Mucosa of stomach (tissue), 1 donor: ENCODE data around the gene ALKBH2.

Experiments used
- H3K27me3 ChIP-seq: one replicate; pipeline ENCODE4 v1.7.0; 2013; ENCODE audit warnings: mild to moderate bottlenecking, low read length; ENCODE audit not compliant: control insufficient read depth, insufficient read depth
- H3K36me3 ChIP-seq: one replicate; pipeline ENCODE4 v1.7.0; 2013; ENCODE audit warnings: low read length; ENCODE audit not compliant: control insufficient read depth, insufficient read depth
- H3K4me1 ChIP-seq: one replicate; pipeline ENCODE4 v1.7.0; 2013; ENCODE audit warnings: mild to moderate bottlenecking, low read length; ENCODE audit not compliant: control insufficient read depth, insufficient read depth
- H3K4me3 ChIP-seq: one replicate; pipeline ENCODE4 v1.7.0; 2013; ENCODE audit warnings: low read length
- H3K9ac ChIP-seq: one replicate; pipeline ENCODE4 v1.7.0; 2013; ENCODE audit warnings: mild to moderate bottlenecking, low read length, moderate library complexity
- H3K9me3 ChIP-seq: one replicate; pipeline ENCODE4 v1.7.0; 2013; ENCODE audit warnings: mild to moderate bottlenecking, low read length, moderate library complexity; ENCODE audit not compliant: control insufficient read depth
- donor health status: Pancreatic carcinoma.

ALKBH2 gene

DNA sequence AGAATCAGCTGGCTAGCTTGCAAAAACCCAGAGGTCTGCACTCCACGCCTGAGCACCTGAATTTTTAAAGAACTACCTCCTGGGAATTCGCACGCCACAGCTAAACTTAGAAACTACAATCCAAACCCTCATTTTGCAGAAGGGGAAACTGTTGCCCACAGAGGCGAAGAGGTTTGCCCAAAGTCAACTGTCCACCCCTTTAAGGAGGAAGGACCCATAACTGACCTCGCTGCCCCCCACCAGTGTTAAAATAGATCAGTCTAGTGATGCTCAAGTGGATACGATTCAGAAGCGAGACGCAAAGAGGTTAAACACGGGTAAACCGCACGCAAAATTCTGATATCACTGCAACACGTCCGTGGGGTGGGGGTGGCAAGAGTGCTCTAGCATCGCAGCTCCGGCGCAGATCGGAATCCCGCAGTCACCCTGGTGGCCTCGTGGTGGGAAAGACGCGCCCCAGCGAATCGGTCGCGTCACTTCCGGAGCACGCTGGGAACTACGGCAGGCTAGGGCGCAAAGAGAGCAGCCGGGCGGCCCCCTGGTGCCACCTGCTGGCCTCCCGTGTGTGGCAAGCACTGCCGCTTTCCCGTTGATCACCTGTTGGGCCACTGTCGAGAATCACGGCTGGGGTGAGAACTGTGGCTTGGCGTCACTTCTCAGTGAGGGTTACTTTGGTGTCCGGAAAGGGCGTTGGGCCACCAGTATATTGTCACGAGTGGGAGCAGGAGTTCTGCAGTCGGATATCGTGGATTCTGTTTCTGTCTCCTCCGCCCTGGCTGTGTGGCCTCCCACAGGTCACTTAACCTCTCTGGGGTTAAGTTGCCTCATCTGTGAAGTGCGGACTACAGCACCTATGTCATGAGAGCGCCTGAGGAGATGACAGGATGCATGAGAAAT is at the start of gene ALKBH2:
TSS of gene ALKBH2 (minus strand) at position 451 of the 897 bp plus-strand sequence. CDS start 686 bp downstream, outside the sequence.
- Histone ChIP-seq H3K36me3 (no peaks in the 10 kb centered on the region), H3K9me3 (no peaks in the 10 kb centered on the region), H3K4me3 (peak within 1 kb of the TSS; percentile 56), H3K9ac (peak within 1 kb of the TSS; percentile 51), H3K4me1 (peaks cover 21% of the 10 kb centered on the region), H3K27me3 (no peaks in the 10 kb centered on the region)

DNA sequence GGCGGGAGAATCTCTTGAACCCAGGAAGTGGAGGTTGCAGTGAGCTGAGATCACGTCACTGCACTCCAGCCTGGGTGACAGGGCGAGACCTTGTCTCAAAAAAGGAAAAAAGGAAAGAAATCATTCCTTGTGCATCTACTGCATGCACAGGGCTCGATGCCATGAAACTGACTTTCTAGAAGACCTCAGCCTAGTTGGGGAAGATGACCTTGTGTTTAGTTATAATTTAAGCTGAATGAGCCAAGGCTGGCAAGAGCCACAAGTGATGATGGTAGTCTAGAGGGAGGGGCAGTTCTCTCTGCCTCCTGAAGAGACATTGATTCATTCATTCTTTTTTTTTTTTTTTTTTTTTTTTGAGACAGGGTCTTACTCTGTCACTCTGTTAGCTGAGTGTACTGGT is 47.3 kb upstream of the ALKBH2 start:
- no peaks in the 10 kb centered on the region for H3K27me3 ChIP-seq
- H3K4me3 ChIP-seq, result no peak overlapping the region
- H3K36me3 ChIP-seq, result no peaks in the 10 kb centered on the region
- H3K9ac ChIP-seq, result no peak overlapping the region
- peaks cover 16% of the 10 kb centered on the region for H3K4me1 ChIP-seq
- no peaks in the 10 kb centered on the region for H3K9me3 ChIP-seq

DNA sequence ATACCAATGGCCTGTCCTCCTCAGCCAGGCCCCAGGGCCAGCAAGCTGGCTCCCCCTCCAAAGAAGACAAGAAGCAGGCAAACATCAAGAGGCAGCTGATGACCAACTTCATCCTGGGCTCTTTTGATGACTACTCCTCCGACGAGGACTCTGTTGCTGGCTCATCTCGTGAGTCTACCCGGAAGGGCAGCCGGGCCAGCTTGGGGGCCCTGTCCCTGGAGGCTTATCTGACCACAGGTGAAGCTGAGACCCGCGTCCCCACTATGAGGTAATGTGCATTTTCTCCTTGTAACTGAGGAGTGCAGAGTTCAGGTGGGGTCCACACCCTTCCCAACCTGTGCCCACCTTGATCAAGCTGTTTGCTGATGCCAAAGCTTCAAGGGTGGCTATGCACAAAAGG is 46.5 kb upstream of the ALKBH2 start:
- H3K27me3 ChIP-seq, result no peaks in the 10 kb centered on the region
- H3K36me3 ChIP-seq, result no peaks in the 10 kb centered on the region
- no peak overlapping the region for H3K4me3 ChIP-seq
- H3K9me3 ChIP-seq, result no peaks in the 10 kb centered on the region
- peaks cover 11% of the 10 kb centered on the region for H3K4me1 ChIP-seq
- H3K9ac ChIP-seq, result no peak overlapping the region

DNA sequence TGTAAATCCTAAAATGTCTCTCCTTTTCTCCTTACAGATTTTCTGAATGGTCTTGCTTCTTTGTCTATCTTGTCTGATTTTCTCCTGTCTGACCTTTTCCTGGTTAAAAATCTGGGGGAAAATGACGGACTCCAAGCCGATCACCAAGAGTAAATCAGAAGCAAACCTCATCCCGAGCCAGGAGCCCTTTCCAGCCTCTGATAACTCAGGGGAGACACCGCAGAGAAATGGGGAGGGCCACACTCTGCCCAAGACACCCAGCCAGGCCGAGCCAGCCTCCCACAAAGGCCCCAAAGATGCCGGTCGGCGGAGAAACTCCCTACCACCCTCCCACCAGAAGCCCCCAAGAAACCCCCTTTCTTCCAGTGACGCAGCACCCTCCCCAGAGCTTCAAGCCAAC is 46.1 kb upstream of the ALKBH2 start:
- Histone ChIP-seq H3K4me3 (no peak overlapping the region), H3K36me3 (no peaks in the 10 kb centered on the region), H3K9ac (no peak overlapping the region), H3K4me1 (peaks cover 8% of the 10 kb centered on the region), H3K9me3 (no peaks in the 10 kb centered on the region), H3K27me3 (no peaks in the 10 kb centered on the region)

DNA sequence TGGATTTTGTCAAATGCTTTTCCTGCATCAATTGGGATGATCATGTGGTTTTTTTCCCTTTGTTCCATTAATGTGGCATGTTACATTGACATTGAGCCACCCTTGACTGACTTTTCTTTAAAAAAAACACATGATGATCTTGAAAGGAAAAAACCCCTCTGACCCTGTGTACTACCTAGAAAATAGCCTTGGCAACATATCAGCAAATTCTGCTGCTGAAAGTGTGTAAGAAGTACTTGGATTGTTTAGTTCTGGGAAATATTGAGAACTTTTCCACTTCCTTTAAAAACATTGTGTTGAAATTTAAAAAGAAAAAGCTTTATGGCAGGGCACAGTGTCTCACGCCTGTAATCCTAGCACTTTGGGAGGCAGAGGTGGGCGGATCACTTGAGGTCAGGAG is 43.8 kb upstream of the ALKBH2 start:
- Histone ChIP-seq H3K9me3 (no peaks in the 10 kb centered on the region), H3K9ac (no peak overlapping the region), H3K4me1 (no peaks in the 10 kb centered on the region), H3K27me3 (no peaks in the 10 kb centered on the region), H3K36me3 (no peaks in the 10 kb centered on the region), H3K4me3 (no peak overlapping the region)

DNA sequence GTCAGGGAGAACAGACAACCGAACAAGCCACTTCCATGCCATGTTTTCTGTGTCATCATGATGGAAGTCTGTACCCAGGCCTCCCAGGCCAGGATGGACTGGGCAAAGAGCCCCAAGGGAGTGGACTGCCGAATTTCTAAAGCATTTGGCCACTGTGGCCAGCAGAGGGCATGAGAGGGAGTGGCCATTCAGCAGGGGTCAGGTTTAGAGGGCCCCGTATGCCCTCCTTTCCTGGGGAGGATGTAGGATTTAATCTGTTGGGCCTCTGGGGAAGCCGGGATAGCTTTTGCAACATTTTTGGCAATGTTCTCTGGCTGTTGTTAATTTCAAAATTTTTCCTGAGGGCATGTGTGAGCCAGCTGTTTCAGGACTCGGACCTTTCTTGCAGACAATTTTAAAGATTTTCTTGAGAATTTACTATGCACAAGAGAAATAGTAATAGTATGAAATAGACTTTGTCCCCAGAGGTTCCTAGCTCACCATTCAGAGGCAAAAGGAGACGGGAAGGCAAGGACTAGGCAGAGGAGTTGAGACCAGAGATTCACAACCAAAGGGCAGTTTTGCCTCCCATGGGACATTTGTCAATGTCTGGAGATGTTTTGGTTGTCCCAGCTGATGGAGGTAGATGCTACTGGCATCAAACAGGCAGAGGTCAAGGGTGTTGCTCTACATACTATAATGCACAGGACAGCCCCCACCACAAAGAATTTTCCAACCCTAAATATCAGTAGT is 41.1 kb upstream of the ALKBH2 start:
- Histone ChIP-seq H3K9me3 (no peaks in the 10 kb centered on the region), H3K4me3 (no peak overlapping the region), H3K27me3 (no peaks in the 10 kb centered on the region), H3K9ac (no peak overlapping the region), H3K4me1 (no peaks in the 10 kb centered on the region), H3K36me3 (no peaks in the 10 kb centered on the region)

DNA sequence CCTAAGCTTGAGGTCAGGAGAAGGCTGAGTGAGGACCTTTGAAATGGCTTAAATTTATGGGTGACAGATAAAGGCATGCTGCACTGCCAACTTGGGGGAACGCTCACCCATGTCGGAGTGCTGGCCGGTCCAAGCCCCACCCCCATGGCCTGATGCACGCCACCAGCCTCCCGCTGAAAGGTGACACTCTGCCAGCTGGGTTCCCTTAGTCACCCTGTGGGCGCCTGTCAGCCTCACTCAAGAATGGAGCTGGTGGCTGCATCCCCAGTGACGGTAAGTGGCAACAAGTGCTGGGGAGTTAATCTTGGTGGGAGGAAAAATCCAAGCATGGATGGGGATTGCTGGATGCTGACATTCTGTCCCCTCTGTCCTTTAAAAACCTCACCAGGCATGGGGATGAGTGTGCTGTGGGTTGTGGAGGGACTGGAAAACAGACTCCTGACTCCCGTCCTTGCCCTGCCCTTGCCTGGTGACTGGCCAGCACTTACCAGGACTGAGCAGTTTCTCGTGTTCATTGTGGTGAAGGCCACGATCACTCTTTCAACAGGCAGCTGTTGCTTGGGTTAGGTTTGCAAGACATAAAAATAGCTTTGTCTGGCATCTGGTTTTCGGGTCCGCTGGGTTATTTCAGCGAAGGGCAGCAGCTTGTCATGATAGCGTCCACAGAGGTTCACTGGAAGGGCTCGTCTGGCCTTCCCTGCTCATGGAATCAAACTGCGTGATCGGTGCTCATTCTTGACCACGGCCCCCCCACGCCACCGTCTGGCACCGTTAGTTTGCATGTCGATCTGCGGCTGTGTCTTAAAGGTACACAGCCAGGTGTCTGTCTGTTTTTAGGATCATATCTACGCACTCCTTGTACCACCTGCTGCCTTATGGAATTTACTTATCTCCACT is 38.1 kb upstream of the ALKBH2 start:
- H3K27me3 ChIP-seq, result no peaks in the 10 kb centered on the region
- no peaks in the 10 kb centered on the region for H3K4me1 ChIP-seq
- no peak overlapping the region for H3K4me3 ChIP-seq
- H3K9me3 ChIP-seq, result no peaks in the 10 kb centered on the region
- H3K36me3 ChIP-seq, result no peaks in the 10 kb centered on the region
- H3K9ac ChIP-seq, result no peak overlapping the region

DNA sequence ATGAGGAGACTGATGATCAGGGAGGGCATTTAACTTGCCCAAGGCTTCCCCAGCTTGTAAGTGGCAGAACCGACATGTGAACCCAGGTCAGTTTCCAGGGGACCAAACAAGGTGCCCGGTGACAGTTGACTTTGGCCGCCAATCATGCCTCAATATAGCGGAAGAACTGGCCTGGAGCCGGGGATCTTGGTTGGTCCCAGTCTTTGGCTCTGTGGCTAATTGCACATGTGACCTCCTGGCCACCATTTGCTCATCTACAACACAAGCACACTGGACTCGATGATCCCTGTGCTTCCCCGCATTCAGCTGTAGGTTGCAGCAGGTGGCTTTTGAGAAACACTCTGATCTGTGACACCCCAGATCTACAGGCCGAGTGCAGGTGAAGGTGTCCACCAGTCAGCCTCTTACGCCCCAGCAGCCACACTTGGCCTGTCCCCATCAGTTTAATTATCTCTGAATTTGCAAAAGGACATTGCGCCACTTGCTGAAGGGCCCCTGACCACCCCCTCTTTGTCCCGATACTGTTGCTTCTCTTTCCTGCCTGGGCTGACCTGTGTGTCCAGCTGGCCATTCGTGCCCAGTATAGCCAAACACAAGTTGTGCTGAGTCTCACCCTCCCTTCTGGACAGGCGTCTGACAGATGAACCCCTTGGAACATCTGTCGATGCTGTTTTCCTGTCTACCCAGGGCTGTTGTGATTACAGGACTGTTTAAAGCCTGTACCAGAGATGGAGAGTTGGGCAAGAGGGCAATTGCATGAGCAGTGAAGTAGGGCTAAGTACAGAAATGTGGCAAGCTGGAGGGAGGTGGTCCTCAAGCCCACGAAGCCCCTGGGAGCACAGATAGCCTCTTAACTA is 37.3 kb upstream of the ALKBH2 start:
- Histone ChIP-seq H3K9ac (no peak overlapping the region), H3K27me3 (no peaks in the 10 kb centered on the region), H3K4me3 (no peak overlapping the region), H3K9me3 (no peaks in the 10 kb centered on the region), H3K36me3 (no peaks in the 10 kb centered on the region), H3K4me1 (no peaks in the 10 kb centered on the region)

DNA sequence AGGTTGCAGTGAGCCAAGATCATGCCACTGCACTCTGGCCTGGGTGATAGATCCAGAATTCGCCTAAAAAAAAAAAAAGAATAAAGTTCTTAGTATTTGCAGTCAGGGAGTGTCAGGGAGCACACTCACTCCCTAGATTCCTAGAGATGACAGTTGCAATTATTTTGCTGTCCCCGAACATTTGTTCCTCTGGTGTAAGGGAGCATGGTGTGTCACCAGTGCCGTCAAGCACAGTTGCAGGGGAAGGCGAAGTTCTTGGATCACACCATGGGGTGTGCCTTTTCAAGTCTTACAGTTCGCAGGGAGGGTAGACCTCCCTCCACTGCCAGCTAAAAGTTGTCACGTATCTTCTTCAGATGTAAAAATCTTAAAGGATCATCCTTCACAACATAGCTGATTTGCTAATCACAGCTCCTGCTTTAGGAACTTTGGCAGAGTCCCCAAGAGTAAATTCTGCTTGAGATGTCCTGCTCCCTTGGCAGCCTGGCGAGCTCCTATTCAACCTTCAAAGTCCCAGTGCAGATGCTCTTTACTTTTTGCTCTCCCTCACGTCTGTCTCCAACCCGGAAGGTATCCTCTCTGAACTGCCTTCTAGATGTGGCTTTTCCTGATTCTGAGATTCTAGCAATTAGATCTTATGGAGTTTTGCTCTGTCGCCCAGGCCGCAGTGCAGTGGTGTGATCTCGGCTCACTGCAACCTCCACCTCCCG is 34.4 kb upstream of the ALKBH2 start:
- no peaks in the 10 kb centered on the region for H3K9me3 ChIP-seq
- no peaks in the 10 kb centered on the region for H3K4me1 ChIP-seq
- no peaks in the 10 kb centered on the region for H3K36me3 ChIP-seq
- H3K4me3 ChIP-seq, result no peak overlapping the region
- H3K27me3 ChIP-seq, result no peaks in the 10 kb centered on the region
- no peak overlapping the region for H3K9ac ChIP-seq

DNA sequence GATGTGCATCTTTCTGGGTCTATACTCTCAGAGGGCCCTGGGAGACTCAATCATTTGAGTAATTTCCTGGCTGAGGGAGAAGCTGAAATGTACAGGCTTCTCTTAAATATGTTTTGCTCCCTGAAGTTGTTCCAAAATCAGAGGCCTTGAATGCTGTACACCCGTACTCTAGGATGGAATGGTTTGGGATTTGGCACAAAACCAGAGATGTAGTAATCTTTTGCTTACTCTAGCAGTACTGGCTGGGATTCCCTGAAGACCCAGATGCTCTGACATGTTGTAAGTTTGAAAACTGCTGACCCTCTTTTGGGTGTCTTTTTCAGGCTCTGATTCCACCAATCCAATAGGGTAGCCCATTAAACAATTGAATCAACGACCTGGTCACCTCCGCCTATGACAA is 33.5 kb upstream of the ALKBH2 start:
- Histone ChIP-seq H3K4me3 (no peak overlapping the region), H3K9ac (no peak overlapping the region), H3K36me3 (no peaks in the 10 kb centered on the region), H3K9me3 (no peaks in the 10 kb centered on the region), H3K27me3 (no peaks in the 10 kb centered on the region), H3K4me1 (no peaks in the 10 kb centered on the region)

DNA sequence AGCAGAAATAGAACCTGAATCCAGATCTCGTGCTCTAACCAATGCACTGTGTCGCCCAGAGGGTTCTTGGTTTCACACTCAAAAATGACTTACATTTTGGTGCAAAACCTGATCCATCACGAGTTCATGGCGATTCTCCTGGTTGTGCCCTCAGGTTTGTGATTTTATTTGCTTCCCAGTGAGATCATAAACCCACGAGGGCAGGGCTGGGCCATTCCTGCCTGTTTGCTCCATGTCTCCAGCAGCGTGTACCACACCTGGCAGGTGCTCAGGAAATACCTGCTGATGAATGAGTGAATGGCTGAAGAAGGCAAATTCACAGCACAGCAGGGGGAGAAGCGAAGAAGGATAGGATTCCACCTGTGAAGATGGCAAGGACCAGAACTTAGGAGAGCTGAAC is 32.5 kb upstream of the ALKBH2 start:
- no peaks in the 10 kb centered on the region for H3K4me1 ChIP-seq
- no peaks in the 10 kb centered on the region for H3K9me3 ChIP-seq
- no peaks in the 10 kb centered on the region for H3K27me3 ChIP-seq
- no peak overlapping the region for H3K9ac ChIP-seq
- H3K4me3 ChIP-seq, result no peak overlapping the region
- no peaks in the 10 kb centered on the region for H3K36me3 ChIP-seq
